ENCODE measurements around the gene CDH13. TPM values are rescaled to one million over a fixed set of nuclear protein-coding genes. Genes with fewer than 3 reads are reported as not detected.

Gene CDH13
- total RNA-seq, 4 donors from 2014 or later = 5.8 to 36.7 (median 20.4) TPM

- Histone ChIP-seq H3K9me3 (no peaks in the 10 kb centered on the region), H3K27ac (no peak overlapping the region), H3K4me3 (no peak overlapping the region), H3K27me3 (no peaks in the 10 kb centered on the region), H3K4me1 (no peaks in the 10 kb centered on the region), H3K36me3 (no peaks in the 10 kb centered on the region)
- no peak for TF ChIP-seq POLR2A (IDR thresholded peaks at IDR 0.05)
- no peak for TF ChIP-seq CTCF (IDR thresholded peaks at IDR 0.05 in 4 of 5, conservative IDR thresholded peaks at IDR 0.05 in 1 of 5)
- intact Hi-C loops (cut with DNase I; ENCODE audit: low total_unique reads) (no loop called here), in situ Hi-C loops (cut with MboI; ENCODE audit: low sequenced_read_pairs in 4 of 4) (no loop called here)
- ATAC-seq (peak; percentile 68 to 82), DNase-seq (peak; percentile 10 to 40)
These were observed 475.6 kb downstream of the CDH13 start for GRCh38 chr16:83102336-83102735.

- ATAC-seq (no peak), DNase-seq (no peak)
- in situ Hi-C loops (cut with MboI; ENCODE audit: low sequenced_read_pairs in 4 of 4) (no loop called here), intact Hi-C loops (cut with DNase I; ENCODE audit: low total_unique reads) (no loop called here)
- Histone ChIP-seq H3K4me1 (no peaks in the 10 kb centered on the region), H3K36me3 (no peaks in the 10 kb centered on the region), H3K27me3 (no peaks in the 10 kb centered on the region), H3K4me3 (no peak overlapping the region), H3K9me3 (no peaks in the 10 kb centered on the region), H3K27ac (no peak overlapping the region)
- TF ChIP-seq CTCF (IDR thresholded peaks at IDR 0.05 in 4 of 5, conservative IDR thresholded peaks at IDR 0.05 in 1 of 5) (no peak), POLR2A (IDR thresholded peaks at IDR 0.05) (no peak)
These were observed 478.7 kb downstream of the CDH13 start for GRCh38 chr16:83105279-83106077.

- H3K27ac ChIP-seq = no peak overlapping the region
- no peaks in the 10 kb centered on the region for H3K9me3 ChIP-seq
- no peak for DNase-seq
- intact Hi-C loops (cut with DNase I; ENCODE audit: low total_unique reads) = loop anchor here (5.0 to 10.0 kb wide), 2 partner anchors 245 to 338 kb away; no protein-coding TSS in a partner anchor
- no peak for TF ChIP-seq CTCF (IDR thresholded peaks at IDR 0.05 in 4 of 5, conservative IDR thresholded peaks at IDR 0.05 in 1 of 5)
- no peak for TF ChIP-seq POLR2A (IDR thresholded peaks at IDR 0.05)
- in situ Hi-C loops (cut with MboI; ENCODE audit: low sequenced_read_pairs in 4 of 4) = no loop called here
- ATAC-seq = no peak
- no peak overlapping the region for H3K4me3 ChIP-seq
- peaks cover 6 to 7% of the 10 kb centered on the region in 2 donors for H3K4me1 ChIP-seq
- no peaks in the 10 kb centered on the region for H3K27me3 ChIP-seq
- H3K36me3 ChIP-seq = no peaks in the 10 kb centered on the region
These were observed 482.8 kb downstream of the CDH13 start for GRCh38 chr16:83109490-83110125.

DNA sequence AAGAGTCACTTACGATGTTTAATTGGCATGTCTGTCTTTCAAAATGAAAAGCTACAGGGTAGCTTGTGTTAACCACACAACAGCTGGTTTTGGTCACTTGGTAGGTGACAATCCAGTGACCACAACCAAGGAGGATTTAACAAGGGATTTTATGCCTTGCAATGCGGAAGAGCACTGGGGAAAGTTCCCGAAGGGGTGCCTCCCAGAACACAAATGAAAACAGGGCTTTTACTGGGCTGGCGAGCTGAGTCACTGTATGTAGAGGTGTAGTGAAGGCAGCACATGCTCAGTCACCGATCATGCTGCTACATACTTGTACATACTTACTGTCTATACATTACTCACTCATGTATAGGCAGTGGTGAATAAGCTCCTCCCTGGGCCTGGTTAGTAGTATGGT is 483.5 kb downstream of the CDH13 start:
- intact Hi-C loops (cut with DNase I; ENCODE audit: low total_unique reads) = loop anchor here (5.0 to 10.0 kb wide), 2 partner anchors 245 to 337 kb away; no protein-coding TSS in a partner anchor
- no peaks in the 10 kb centered on the region for H3K36me3 ChIP-seq
- H3K4me1 ChIP-seq = peaks cover 7 to 11% of the 10 kb centered on the region in 2 donors
- no peak overlapping the region for H3K4me3 ChIP-seq
- DNase-seq (no peak), ATAC-seq (no peak)
- in situ Hi-C loops (cut with MboI; ENCODE audit: low sequenced_read_pairs in 4 of 4) = no loop called here
- TF ChIP-seq POLR2A (IDR thresholded peaks at IDR 0.05) = no peak
- TF ChIP-seq CTCF (IDR thresholded peaks at IDR 0.05 in 4 of 5, conservative IDR thresholded peaks at IDR 0.05 in 1 of 5) = no peak
- no peaks in the 10 kb centered on the region for H3K27me3 ChIP-seq
- H3K9me3 ChIP-seq = no peaks in the 10 kb centered on the region
- H3K27ac ChIP-seq = no peak overlapping the region
